Naive thymus-derived CD8-positive, alpha-beta T cell (primary cell): Measurements from ENCODE around the gene TET3. TPM values are rescaled to one million over a fixed set of nuclear protein-coding genes. Genes with fewer than 3 reads are reported as not detected.

ENCODE experiments used
- ATAC-seq, 2 donors: fragments of 150-1000 bp; cut with Tn5 transposase in 1 of 2; sonication (Bioruptor Pico), chemical (Tn5 transposase) in 1 of 2; 1 replicate in 1 of 2; 2 replicates in 1 of 2; pipeline ENCODE4 v1.10.0; 2021; ENCODE audit warnings: mild to moderate bottlenecking in 2 of 2, moderate library complexity in 2 of 2
- POLR2A ChIA-PET: fragments of 350-600 bp; sonication (Branson Sonifier 250); formaldehyde crosslinking; loops from one replicate; lab custom pipeline; 2021; ENCODE audit warnings: antibody characterized with exemption; lab: Charles Lee
- DNase-seq, 10 donors: peaks; one replicate each; pipeline versions ENCODE4 v3.0.0 to v3.0.0-alpha.2; 2020 to 2022
- H3K27ac Mint-ChIP-seq, 10 donors: one replicate each; pipeline ENCODE4 v1.8.0; 2020 to 2022; ENCODE audit warnings: mild to moderate bottlenecking in 10 of 10, mixed read lengths in 10 of 10, moderate library complexity in 4 of 10, inconsistent platforms in 1 of 10
- H3K27me3 Mint-ChIP-seq, 5 donors: one replicate each; pipeline ENCODE4 v1.8.0; 2021 to 2022; ENCODE audit warnings: mixed read lengths in 5 of 5
- H3K36me3 Mint-ChIP-seq, 3 donors: one replicate each; pipeline ENCODE4 v1.8.0; 2020 to 2022; ENCODE audit warnings: mixed read lengths in 3 of 3, mild to moderate bottlenecking in 2 of 3, inconsistent platforms in 1 of 3
- H3K4me1 Mint-ChIP-seq, 4 donors: one replicate each; pipeline ENCODE4 v1.8.0; 2021 to 2022; ENCODE audit warnings: mixed read lengths in 4 of 4
- H3K4me3 Mint-ChIP-seq, 10 donors: one replicate each; pipeline ENCODE4 v1.8.0; 2020 to 2022; ENCODE audit warnings: mild to moderate bottlenecking in 10 of 10, mixed read lengths in 10 of 10, moderate library complexity in 6 of 10, inconsistent platforms in 1 of 10
- H3K9me3 Mint-ChIP-seq, 9 donors: one replicate each; pipeline ENCODE4 v1.8.0; 2020 to 2022; ENCODE audit warnings: mixed read lengths in 9 of 9, mild to moderate bottlenecking in 3 of 9, inconsistent platforms in 1 of 9, moderate library complexity in 1 of 9
- polyA plus RNA-seq, 3 donors: library from polyadenylated mRNA; unstranded; fragments of 300-500 nt; fragmentation: Illumina TruSeq; gene quantifications; one replicate each; pipeline ENCODE4 v1.2.3, GENCODE V29; 2021
- total RNA-seq, 8 experiments: library from RNA in 2 of 8; stranded (reverse) in 2 of 8; gene quantifications; one replicate each; pipeline ENCODE4 v1.2.3 and lab custom pipeline; 2021 to 2026

The TET3 gene
- total and polyA plus RNA-seq, 5 experiments from 2014 or later = 0.46 to 30.5 (median 1.0) TPM

GRCh38 chr2:74000666-74001065, 16.0 kb downstream of the TET3 start:
- DNase-seq (peak in 1 of 10 donors; percentile 14), ATAC-seq (no peak)
- H3K4me3 Mint-ChIP-seq = peak overlapping the region in 7 of 10 donors; percentile 0 to 89 (median 83)
- H3K27me3 Mint-ChIP-seq = no peaks in the 10 kb centered on the region
- H3K9me3 Mint-ChIP-seq = no peaks in the 10 kb centered on the region
- peaks cover 0 to 5% (median 0%) of the 10 kb centered on the region in 3 donors for H3K36me3 Mint-ChIP-seq
- POLR2A ChIA-PET = interaction anchor here (1.1 to 4.5 kb wide), 2 partner anchors 13 to 16 kb away, joined by 4 to 23 read pairs; partner anchors contain the start of gene TET3
- peak overlapping the region; percentile 12 to 92 (median 83) for H3K27ac Mint-ChIP-seq
- H3K4me1 Mint-ChIP-seq = peaks cover 57 to 91% (median 89%) of the 10 kb centered on the region in 4 donors

- ATAC-seq = no peak
- POLR2A ChIA-PET = interaction anchor here (4.5 kb wide), 1 partner anchor 16 kb away, joined by 23 read pairs; the partner anchor contains the start of gene TET3
Observed at GRCh38 chr2:74001121-74001520, 16.4 kb downstream of the TET3 start.

GRCh38 chr2:74001781-74002504, 17.2 kb downstream of the TET3 start:
- ATAC-seq (peak; percentile 43 to 54), DNase-seq (peak in 3 of 10 donors; percentile 17 to 73 (median 62))
- POLR2A ChIA-PET = interaction anchor here (0.6 to 4.5 kb wide), 6 partner anchors 14 to 405 kb away, joined by 3 to 23 read pairs (median 4); partner anchors contain the start of gene TET3
- H3K9me3 Mint-ChIP-seq = no peaks in the 10 kb centered on the region
- H3K4me1 Mint-ChIP-seq = peaks cover 57 to 92% (median 89%) of the 10 kb centered on the region in 4 donors
- peak overlapping the region; percentile 72 to 93 (median 88) for H3K4me3 Mint-ChIP-seq
- H3K27me3 Mint-ChIP-seq = no peaks in the 10 kb centered on the region
- peaks cover 0 to 11% (median 0%) of the 10 kb centered on the region in 3 donors for H3K36me3 Mint-ChIP-seq
- peak overlapping the region; percentile 50 to 94 (median 86) for H3K27ac Mint-ChIP-seq

More at GRCh38 chr2:74001121-74001520, 16.4 kb downstream of the TET3 start:
- peaks cover 0 to 8% (median 0%) of the 10 kb centered on the region in 3 donors for H3K36me3 Mint-ChIP-seq
- H3K4me3 Mint-ChIP-seq = peak overlapping the region; percentile 72 to 93 (median 88)
- peaks cover 58 to 94% (median 89%) of the 10 kb centered on the region in 4 donors for H3K4me1 Mint-ChIP-seq
- H3K27me3 Mint-ChIP-seq = no peaks in the 10 kb centered on the region
- DNase-seq = peak in 1 of 10 donors; percentile 1
- peak overlapping the region; percentile 50 to 94 (median 86) for H3K27ac Mint-ChIP-seq
- H3K9me3 Mint-ChIP-seq = no peaks in the 10 kb centered on the region

GRCh38 chr2:74002505-74003421, 18.1 kb downstream of the TET3 start:
- H3K36me3 Mint-ChIP-seq = peaks cover 0 to 14% (median 0%) of the 10 kb centered on the region in 3 donors
- no peaks in the 10 kb centered on the region for H3K9me3 Mint-ChIP-seq
- DNase-seq (peak in 9 of 10 donors; percentile 71 to 86 (median 81)), ATAC-seq (peak; percentile 85 to 93)
- H3K27me3 Mint-ChIP-seq = no peaks in the 10 kb centered on the region
- H3K27ac Mint-ChIP-seq = peak overlapping the region in 7 of 10 donors; percentile 19 to 90 (median 66)
- peaks cover 53 to 92% (median 88%) of the 10 kb centered on the region in 4 donors for H3K4me1 Mint-ChIP-seq
- POLR2A ChIA-PET = interaction anchor here (0.6 to 4.5 kb wide), 7 partner anchors 15 to 404 kb away, joined by 3 to 23 read pairs (median 4); partner anchors contain the start of gene TET3
- peak overlapping the region; percentile 70 to 89 (median 83) for H3K4me3 Mint-ChIP-seq

- peaks cover 50 to 89% (median 86%) of the 10 kb centered on the region in 4 donors for H3K4me1 Mint-ChIP-seq
- ATAC-seq (no peak), DNase-seq (no peak)
- H3K4me3 Mint-ChIP-seq = peak overlapping the region in 8 of 10 donors; percentile 9 to 76 (median 48)
- H3K27me3 Mint-ChIP-seq = no peaks in the 10 kb centered on the region
- no peaks in the 10 kb centered on the region for H3K9me3 Mint-ChIP-seq
- POLR2A ChIA-PET = interaction anchor here (0.6 to 4.5 kb wide), 4 partner anchors 15 to 366 kb away, joined by 3 to 23 read pairs (median 4); partner anchors contain the start of gene TET3
- peaks cover 0 to 16% (median 0%) of the 10 kb centered on the region in 3 donors for H3K36me3 Mint-ChIP-seq
- peak overlapping the region in 2 of 10 donors; percentile 5 to 70 for H3K27ac Mint-ChIP-seq
Observed at GRCh38 chr2:74003494-74004211, 18.9 kb downstream of the TET3 start.

- Mint-ChIP-seq H3K4me3 (peak overlapping the region in 8 of 10 donors; percentile 16 to 60 (median 44)), H3K9me3 (no peaks in the 10 kb centered on the region), H3K27me3 (no peaks in the 10 kb centered on the region), H3K4me1 (peaks cover 42 to 85% (median 81%) of the 10 kb centered on the region in 4 donors), H3K27ac (peak overlapping the region in 6 of 10 donors; percentile 31 to 74 (median 44)), H3K36me3 (peaks cover 0 to 23% (median 0%) of the 10 kb centered on the region in 3 donors)
- ATAC-seq = no peak
- DNase-seq = no peak
- POLR2A ChIA-PET = interaction anchor here (0.5 to 4.5 kb wide), 6 partner anchors 15 to 402 kb away, joined by 3 to 23 read pairs (median 4); partner anchors contain the start of gene TET3
Observed at GRCh38 chr2:74004212-74005182, 19.8 kb downstream of the TET3 start.

GRCh38 chr2:74005786-74006185, 21.1 kb downstream of the TET3 start:
- Mint-ChIP-seq H3K4me1 (peaks cover 37 to 80% (median 75%) of the 10 kb centered on the region in 4 donors), H3K4me3 (peak overlapping the region in 1 of 10 donors; percentile 2)
- POLR2A ChIA-PET = interaction anchor here (1.3 to 1.7 kb wide), 2 partner anchors 14 to 24 kb away, joined by 3 to 4 read pairs; no protein-coding TSS in a partner anchor

GRCh38 chr2:74006459-74006858, 21.7 kb downstream of the TET3 start:
- H3K27ac Mint-ChIP-seq = peak overlapping the region in 3 of 10 donors; percentile 47 to 66 (median 52)
- no peaks in the 10 kb centered on the region for H3K27me3 Mint-ChIP-seq
- no peak for DNase-seq
- no peak for ATAC-seq
- peaks cover 0 to 30% (median 0%) of the 10 kb centered on the region in 3 donors for H3K36me3 Mint-ChIP-seq
- H3K4me3 Mint-ChIP-seq = no peak overlapping the region
- POLR2A ChIA-PET = interaction anchor here (0.7 kb wide), 1 partner anchor 10 kb away, joined by 3 read pairs; no protein-coding TSS in a partner anchor
- no peaks in the 10 kb centered on the region for H3K9me3 Mint-ChIP-seq
- peaks cover 32 to 73% (median 68%) of the 10 kb centered on the region in 4 donors for H3K4me1 Mint-ChIP-seq

More at GRCh38 chr2:74005786-74006185, 21.1 kb downstream of the TET3 start:
- DNase-seq = no peak
- no peak for ATAC-seq
- H3K36me3 Mint-ChIP-seq = peaks cover 0 to 30% (median 0%) of the 10 kb centered on the region in 3 donors
- no peaks in the 10 kb centered on the region for H3K9me3 Mint-ChIP-seq
- H3K27ac Mint-ChIP-seq = peak overlapping the region in 4 of 10 donors; percentile 17 to 67 (median 42)
- H3K27me3 Mint-ChIP-seq = no peaks in the 10 kb centered on the region

GRCh38 chr2:74007121-74007520, 22.4 kb downstream of the TET3 start:
- Mint-ChIP-seq H3K4me1 (peaks cover 28 to 68% (median 64%) of the 10 kb centered on the region in 4 donors), H3K9me3 (no peaks in the 10 kb centered on the region), H3K27ac (peak overlapping the region in 3 of 10 donors; percentile 18 to 75 (median 47)), H3K4me3 (no peak overlapping the region), H3K27me3 (no peaks in the 10 kb centered on the region), H3K36me3 (peaks cover 0 to 30% (median 0%) of the 10 kb centered on the region in 3 donors)
- ATAC-seq = no peak
- POLR2A ChIA-PET = interaction anchor here (1.1 kb wide), 1 partner anchor 73 kb away, joined by 3 read pairs; no protein-coding TSS in a partner anchor
- DNase-seq = no peak

- Mint-ChIP-seq H3K4me3 (no peak overlapping the region), H3K27ac (peak overlapping the region in 4 of 10 donors; percentile 26 to 77 (median 37)), H3K9me3 (no peaks in the 10 kb centered on the region), H3K36me3 (peaks cover 0 to 31% (median 0%) of the 10 kb centered on the region in 3 donors), H3K27me3 (no peaks in the 10 kb centered on the region), H3K4me1 (peaks cover 28 to 72% (median 67%) of the 10 kb centered on the region in 4 donors)
- POLR2A ChIA-PET = interaction anchor here (1.1 kb wide), 1 partner anchor 74 kb away, joined by 3 read pairs; no protein-coding TSS in a partner anchor
- no peak for DNase-seq
- ATAC-seq = no peak
Observed at GRCh38 chr2:74007711-74008110, 23.0 kb downstream of the TET3 start.
